AG09309 (cell line): ENCODE measurements around the gene ERGIC1.

Experiments used
- DNase-seq: peaks from one replicate; pipeline ENCODE4 v3.0.0-alpha.2; 2010; ENCODE audit warnings: low read depth
- H3K4me3 ChIP-seq: 2 replicates; pipeline ENCODE4 v1.5.1; 2011; ENCODE audit warnings: mild to moderate bottlenecking, low read depth, low read length, moderate library complexity; ENCODE audit not compliant: control insufficient read depth
- TF ChIP-seq, protein P1 (sequence below): IDR thresholded peaks from 2 replicates; pipeline ENCODE4 v1.5.1; 2011; ENCODE audit warnings: mild to moderate bottlenecking, low read depth, low read length, inconsistent platforms; ENCODE audit not compliant: insufficient read depth, control insufficient read depth; ENCODE audit errors: missing control alignments

Gene ERGIC1

DNA sequence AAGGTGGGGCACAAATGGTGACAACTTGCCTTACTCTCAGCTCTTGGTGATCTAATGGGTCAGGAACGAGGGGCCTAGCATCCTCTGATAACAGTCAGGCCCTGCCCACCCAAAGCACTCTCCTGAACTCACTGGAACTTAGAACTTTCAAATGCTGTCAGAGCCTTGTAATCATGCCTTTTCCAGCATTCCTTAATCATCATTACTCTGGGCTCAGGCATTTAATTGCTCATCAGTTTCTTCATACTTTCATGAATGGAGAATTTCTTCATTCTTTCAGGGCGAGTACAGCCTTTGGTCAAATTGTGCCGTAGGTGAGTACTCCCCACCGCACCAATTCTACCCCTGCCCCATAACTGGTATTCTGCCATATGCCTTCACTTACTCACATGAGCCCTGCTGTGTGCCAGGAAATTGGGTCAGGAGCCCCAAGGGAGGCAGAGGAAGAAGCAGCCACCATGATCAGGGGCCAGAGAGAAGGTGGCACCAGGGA is 32.8 kb upstream of the ERGIC1 start:
- TF ChIP-seq, protein P1, sequence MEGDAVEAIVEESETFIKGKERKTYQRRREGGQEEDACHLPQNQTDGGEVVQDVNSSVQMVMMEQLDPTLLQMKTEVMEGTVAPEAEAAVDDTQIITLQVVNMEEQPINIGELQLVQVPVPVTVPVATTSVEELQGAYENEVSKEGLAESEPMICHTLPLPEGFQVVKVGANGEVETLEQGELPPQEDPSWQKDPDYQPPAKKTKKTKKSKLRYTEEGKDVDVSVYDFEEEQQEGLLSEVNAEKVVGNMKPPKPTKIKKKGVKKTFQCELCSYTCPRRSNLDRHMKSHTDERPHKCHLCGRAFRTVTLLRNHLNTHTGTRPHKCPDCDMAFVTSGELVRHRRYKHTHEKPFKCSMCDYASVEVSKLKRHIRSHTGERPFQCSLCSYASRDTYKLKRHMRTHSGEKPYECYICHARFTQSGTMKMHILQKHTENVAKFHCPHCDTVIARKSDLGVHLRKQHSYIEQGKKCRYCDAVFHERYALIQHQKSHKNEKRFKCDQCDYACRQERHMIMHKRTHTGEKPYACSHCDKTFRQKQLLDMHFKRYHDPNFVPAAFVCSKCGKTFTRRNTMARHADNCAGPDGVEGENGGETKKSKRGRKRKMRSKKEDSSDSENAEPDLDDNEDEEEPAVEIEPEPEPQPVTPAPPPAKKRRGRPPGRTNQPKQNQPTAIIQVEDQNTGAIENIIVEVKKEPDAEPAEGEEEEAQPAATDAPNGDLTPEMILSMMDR = no peak
- DNase-seq = peak; percentile 89
- H3K4me3 ChIP-seq = no peak overlapping the region

DNA sequence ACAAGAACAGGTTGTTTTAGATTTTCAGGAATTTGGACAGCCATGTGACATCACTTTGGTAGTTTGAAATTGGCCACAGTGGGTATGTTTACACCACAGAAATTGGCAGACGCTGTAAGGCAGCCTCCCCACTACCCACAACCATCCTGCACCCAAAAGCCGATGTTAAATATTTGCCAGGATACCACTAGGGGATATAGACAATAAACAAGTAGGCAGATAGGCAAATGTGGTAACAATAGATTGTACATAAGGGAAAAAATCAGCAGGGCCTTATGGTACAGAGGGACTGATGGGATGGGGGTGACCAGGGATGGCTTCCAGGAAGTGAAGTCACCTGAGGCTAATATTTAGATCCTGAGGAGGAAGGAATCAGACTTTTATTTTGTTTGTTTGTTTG is 31.9 kb upstream of the ERGIC1 start:
- TF ChIP-seq, protein P1 = no peak
- no peak for DNase-seq
- no peak overlapping the region for H3K4me3 ChIP-seq

DNA sequence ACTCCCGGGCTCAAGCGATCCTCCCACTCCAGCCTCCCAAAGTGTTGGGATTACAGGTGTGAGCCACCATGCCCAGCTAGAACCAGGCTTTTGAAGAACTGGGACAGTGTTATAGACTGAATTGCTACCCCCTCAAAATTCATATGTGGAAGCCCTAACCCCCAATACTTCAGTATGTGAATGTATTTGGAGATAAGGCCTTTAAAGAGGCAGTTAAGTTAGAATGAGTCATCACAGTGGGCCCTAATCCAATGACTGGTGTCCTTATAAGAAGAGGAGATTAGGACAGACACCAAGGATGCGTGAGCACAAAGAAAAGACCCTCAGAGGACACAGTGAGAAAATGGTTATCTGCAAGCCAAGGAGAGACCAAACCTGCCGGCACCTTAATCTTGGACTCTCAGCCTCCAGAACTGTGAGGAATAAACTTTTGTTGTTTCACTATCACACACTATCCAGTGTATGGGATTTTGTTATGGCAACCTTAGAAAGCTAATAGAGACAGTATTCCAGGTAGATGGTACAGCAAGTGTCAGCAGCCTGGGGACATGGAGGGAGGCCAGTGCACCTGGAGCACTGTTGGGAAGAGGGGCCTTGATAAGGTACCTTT is 31.4 kb upstream of the ERGIC1 start:
- no peak for DNase-seq
- TF ChIP-seq, protein P1 = no peak

DNA sequence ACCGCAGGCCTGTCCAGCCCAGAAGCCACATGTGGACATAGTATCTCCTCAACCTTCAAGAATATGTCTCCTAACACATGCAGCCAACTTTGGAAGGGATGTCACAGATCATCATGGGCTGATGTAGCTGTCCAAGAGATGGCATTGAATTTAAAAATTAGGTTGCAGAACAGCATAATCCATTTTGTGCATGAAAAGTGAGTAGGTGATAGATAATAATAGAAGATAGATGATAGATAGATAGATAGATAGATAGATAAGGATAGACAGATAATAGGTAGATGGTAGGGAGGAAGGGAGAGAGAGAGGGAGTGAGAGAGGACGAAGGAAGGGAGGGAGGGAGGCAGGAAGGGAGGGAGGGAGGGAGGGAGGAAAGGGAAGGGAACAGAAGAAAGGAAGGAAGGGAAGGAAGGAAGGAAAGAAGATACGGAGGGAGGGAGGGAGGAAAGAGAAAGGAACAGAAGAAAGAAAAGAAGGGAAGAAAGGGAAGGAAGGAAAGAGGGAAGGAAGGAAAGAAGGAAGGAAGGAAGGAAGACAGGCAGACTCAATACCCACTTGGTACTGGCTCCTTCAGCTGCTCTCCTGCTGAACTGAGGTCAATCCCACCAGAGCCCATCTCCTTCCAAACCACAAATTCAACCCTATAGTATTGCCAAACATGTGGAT is 28.9 kb upstream of the ERGIC1 start:
- TF ChIP-seq, protein P1 = no peak
- no peak for DNase-seq
- H3K4me3 ChIP-seq = no peak overlapping the region

More for the DNA sequence above, 31.4 kb upstream of the ERGIC1 start:
- H3K4me3 ChIP-seq = no peak overlapping the region

DNA sequence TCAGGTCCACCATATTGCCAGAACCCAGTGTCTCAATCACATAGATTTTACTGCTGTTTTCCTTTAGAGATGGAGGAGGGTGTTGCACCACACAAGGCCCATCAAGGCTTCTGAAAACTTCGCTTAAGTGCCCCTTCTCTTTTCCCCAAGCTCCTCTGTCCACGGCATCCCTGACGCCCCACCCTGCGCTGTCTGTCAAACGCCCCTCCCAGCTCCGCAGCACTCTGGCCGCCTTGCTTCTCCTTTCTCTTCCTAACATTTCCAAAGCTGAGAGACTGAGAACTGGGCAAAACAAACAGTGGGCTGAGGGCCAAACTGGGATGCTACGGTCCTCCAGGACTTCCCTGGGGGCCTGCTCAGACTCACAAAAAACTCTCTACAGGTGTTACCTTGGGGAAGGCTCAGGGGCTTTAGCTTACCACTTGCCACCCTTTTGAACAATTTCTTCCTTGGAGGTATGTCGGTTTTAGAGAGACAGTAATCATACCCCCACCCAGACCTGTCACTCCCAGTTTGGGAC is 28.3 kb upstream of the ERGIC1 start:
- DNase-seq = no peak
- H3K4me3 ChIP-seq = no peak overlapping the region
- TF ChIP-seq, protein P1 = no peak

DNA sequence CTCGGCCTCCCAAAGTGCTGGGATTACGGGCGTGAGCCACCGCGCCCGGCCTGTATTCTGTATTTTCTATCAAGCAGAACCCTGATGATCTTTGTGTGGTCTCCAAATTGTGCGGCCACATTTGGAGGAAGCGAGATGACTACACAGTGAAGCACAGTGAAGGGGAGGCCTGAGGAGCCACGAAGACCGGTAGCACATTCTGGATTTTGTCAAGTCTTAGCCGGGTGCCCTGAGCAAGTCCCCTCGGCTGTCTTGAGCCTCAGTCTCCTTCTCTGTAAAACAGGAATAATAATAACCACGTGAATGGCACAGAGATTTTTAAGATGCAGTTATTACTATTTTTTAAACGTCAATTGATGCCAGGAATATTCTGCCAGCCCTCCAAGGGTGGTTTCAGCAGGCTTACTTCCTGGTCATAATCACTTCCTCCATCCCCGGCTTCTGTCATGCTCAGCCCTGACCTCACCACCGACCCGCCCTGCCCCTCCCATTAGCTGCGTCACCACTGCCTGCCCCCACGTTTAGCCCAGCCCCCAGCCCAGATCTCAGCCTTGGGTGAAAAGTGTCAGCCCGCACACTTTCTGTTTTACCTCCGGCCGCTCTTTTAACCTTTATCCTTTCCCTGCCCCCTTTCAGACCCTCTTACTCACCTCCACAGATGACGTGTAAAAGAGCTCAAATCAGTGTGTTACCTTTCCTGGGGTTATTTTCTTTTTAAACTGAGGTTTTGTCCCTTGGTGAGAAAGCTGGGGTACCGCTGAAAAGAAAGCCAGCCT is 27.0 kb upstream of the ERGIC1 start:
- no peak for DNase-seq
- TF ChIP-seq, protein P1 = no peak
- no peak overlapping the region for H3K4me3 ChIP-seq
